Heart left ventricle (tissue), 16 donors: ENCODE results near the gene AMPD2. TPM values are rescaled to one million over a fixed set of nuclear protein-coding genes. Genes with fewer than 3 reads are reported as not detected.

Source experiments
- ATAC-seq, 4 donors: fragments of 200-7000 bp; cut with Tn5 transposase; one replicate each; pipeline ENCODE4 v1.9.1; 2020 to 2022; ENCODE audit warnings: moderate library complexity in 4 of 4, mild to moderate bottlenecking in 3 of 4, moderate number of reproducible peaks in 1 of 4
- DNase-seq, 5 donors: peaks; one replicate each; pipeline ENCODE4 v3.0.0-alpha.2; 2020
- H3K27ac ChIP-seq, 12 donors: fragments of 200-600 bp; sonication (generic) in 4 of 12; one replicate each; pipeline versions ENCODE4 v1.5.0 to v1.8.0; 2016 to 2022; ENCODE audit warnings: mild to moderate bottlenecking in 2 of 12
- H3K27me3 ChIP-seq, 9 donors: fragments of 200-600 bp; sonication (generic) in 2 of 9; one replicate each; pipeline versions ENCODE4 v1.5.1 to v1.8.0; 2016 to 2022; ENCODE audit warnings: mild to moderate bottlenecking in 3 of 9
- H3K36me3 ChIP-seq, 9 donors: fragments of 200-600 bp; sonication (generic) in 2 of 9; one replicate each; pipeline versions ENCODE4 v1.5.0 to v1.8.0; 2018 to 2022; ENCODE audit warnings: mild to moderate bottlenecking in 2 of 9
- H3K4me1 ChIP-seq, 12 donors: fragments of 200-600 bp; sonication (generic) in 4 of 12; one replicate each; pipeline versions ENCODE4 v1.5.0 to v1.8.0; 2016 to 2022; ENCODE audit warnings: mild to moderate bottlenecking in 3 of 12
- H3K4me3 ChIP-seq, 12 donors: fragments of 200-600 bp; sonication (generic) in 4 of 12; one replicate each; pipeline versions ENCODE4 v1.5.0 to v1.8.0; 2017 to 2022; ENCODE audit warnings: mild to moderate bottlenecking in 9 of 12, moderate library complexity in 4 of 12
- H3K9me3 ChIP-seq, 12 donors: fragments of 200-600 bp; sonication (generic) in 4 of 12; one replicate each; pipeline versions ENCODE4 v1.5.0 to v1.8.0; 2016 to 2022; ENCODE audit warnings: mild to moderate bottlenecking in 1 of 12
- CTCF ChIP-seq, 12 donors: fragments of 200-600 bp; sonication (generic) in 4 of 12; IDR thresholded peaks; one replicate each; pipeline versions ENCODE4 v1.5.0 to v1.8.0; 2018 to 2022; ENCODE audit warnings: antibody characterized with exemption in 12 of 12, mild to moderate bottlenecking in 5 of 12
- POLR2A ChIP-seq, 2 donors: fragments of 450-650 bp; IDR thresholded peaks; one replicate each; pipeline ENCODE4 v1.6.1; 2017; ENCODE audit warnings: antibody characterized with exemption in 2 of 2, mild to moderate bottlenecking in 2 of 2, moderate library complexity in 2 of 2
- WGBS, 4 donors: extraction: QIAGEN DNeasy Blood & Tissue Kit in 2 of 4; methylation state at CpG; one replicate each; pipeline versions ENCODE4 v1.1.5 to v1.1.7; 2013 to 2018; 5-methylcytosine and 5-hydroxymethylcytosine counted together
- intact Hi-C, 10 donors: fragments of 100-400 bp; cut with DNase I; formaldehyde crosslinking; loops; one replicate each; pipeline versions ENCODE4 v1.11.1 to v1.14.2; 2022
- polyA plus RNA-seq, 2 donors: library from polyadenylated mRNA; stranded (reverse); fragments of 200-250 nt; gene quantifications; one replicate each; pipeline ENCODE4 v1.2.3, GENCODE V29; 2013
- total RNA-seq, 9 donors: library from RNA; depleted of rRNA in 2 of 9; stranded (reverse); fragments of >200 nt in 2 of 9; fragmentation: NEBNext Ultra II Directional in 3 of 9; extraction: Animal tissue kit (Norgen Biotek cat#: 25700) in 3 of 9; gene quantifications; one replicate each; pipeline versions ENCODE4 v1.1.0 to v1.2.4, GENCODE V29; 2016 to 2023
- donor health status: ischemic (EF 13 %, LVEDD 7.1; RV severe dilation, severe dysfunction).
- donor health status: healthy with polysubstance abuse.
- donor health status: DM: no; HTN: yes; CAD: no.
- donor health status: DM: no; HTN: no; CAD: no.
- donor health status: ischemic (EF 25% LVEDD 6.9; RV normal size, moderate dysfunction).
- donor health status: ischemic (EF 25% LVEDD 5.7; RV mildly dilated, moderate dysfunction).
- donor health status: healthy.
- donor health status: DM: yes; HTN: yes; CAD: no.
- donor health status: ischemic (EF 35%, LVEDD 5.7; RV mildly dilated, moderate dysfunction).
- donor health status: nonischemic (EF 11% LVEDD 7.7; RV severe dilation, severe dysfunction).
- donor health status: DM: yes; HTN: yes; CAD: no.
- donor health status: PGD.
- donor health status: ischemic (EF 29% LVEDD 5.4; RV normal size, mild dysfunction).
- donor health status: nonischemic (EF 23%, LVEDD 6.1; RV moderate dilation, normal function).

AMPD2 gene
- total and polyA plus RNA-seq, 11 donors = 7.4 to 29.9 (median 10.0) TPM

- Histone ChIP-seq H3K36me3 (peaks cover 0 to 39% (median 24%) of the 10 kb centered on the region in 9 donors), H3K27ac (no peak overlapping the region), H3K4me1 (peaks cover 0 to 28% (median 11%) of the 10 kb centered on the region in 12 donors), H3K27me3 (no peaks in the 10 kb centered on the region), H3K9me3 (no peaks in the 10 kb centered on the region), H3K4me3 (no peak overlapping the region)
- DNase-seq (no peak), ATAC-seq (no peak)
- WGBS, 4 donors = 93 to 97% (median 95%) methylated on average over 3 to 4 of the region's 4 CpGs
- intact Hi-C loops = no loop called here
- TF ChIP-seq CTCF (IDR thresholded peaks at IDR 0.05) (no peak), POLR2A (IDR thresholded peaks at IDR 0.05) (no peak)
Measured at GRCh38 chr1:109657395-109657794, 37.8 kb downstream of the AMPD2 start.

GRCh38 chr1:109657970-109658369 is 38.3 kb downstream of the AMPD2 start:
- Histone ChIP-seq H3K27me3 (no peaks in the 10 kb centered on the region), H3K4me3 (no peak overlapping the region), H3K27ac (peak overlapping the region in 1 of 12 donors; percentile 8), H3K4me1 (peaks cover 0 to 28% (median 11%) of the 10 kb centered on the region in 12 donors), H3K36me3 (peaks cover 0 to 44% (median 24%) of the 10 kb centered on the region in 9 donors), H3K9me3 (no peaks in the 10 kb centered on the region)
- WGBS, 4 donors = 79 to 87% (median 83%) methylated on average over 7 of the region's 7 CpGs
- intact Hi-C loops = no loop called here
- TF ChIP-seq CTCF (IDR thresholded peaks at IDR 0.05) = no peak
- TF ChIP-seq POLR2A (IDR thresholded peaks at IDR 0.05) = no peak
- no peak for DNase-seq
- no peak for ATAC-seq

GRCh38 chr1:109658533-109659042 is 39.0 kb downstream of the AMPD2 start:
- Histone ChIP-seq H3K27ac (peak overlapping the region in 1 of 12 donors; percentile 8), H3K4me1 (peaks cover 0 to 28% (median 13%) of the 10 kb centered on the region in 12 donors), H3K4me3 (no peak overlapping the region), H3K27me3 (no peaks in the 10 kb centered on the region), H3K36me3 (peaks cover 0 to 44% (median 24%) of the 10 kb centered on the region in 9 donors), H3K9me3 (no peaks in the 10 kb centered on the region)
- WGBS, 4 donors = 39 to 47% (median 42%) methylated on average over 2 to 3 of the region's 3 CpGs
- DNase-seq = no peak
- TF ChIP-seq POLR2A (IDR thresholded peaks at IDR 0.05) (no peak), CTCF (IDR thresholded peaks at IDR 0.05) (no peak)
- intact Hi-C loops = no loop called here
- no peak for ATAC-seq

- H3K27me3 ChIP-seq = no peaks in the 10 kb centered on the region
- no peak for TF ChIP-seq CTCF (IDR thresholded peaks at IDR 0.05)
- H3K4me3 ChIP-seq = no peak overlapping the region
- WGBS, 4 donors = 55 to 65% (median 59%) methylated on average over 2 of the region's 2 CpGs
- no peaks in the 10 kb centered on the region for H3K9me3 ChIP-seq
- intact Hi-C loops = no loop called here
- DNase-seq (no peak), ATAC-seq (no peak)
- H3K36me3 ChIP-seq = peaks cover 0 to 44% (median 24%) of the 10 kb centered on the region in 9 donors
- no peak overlapping the region for H3K27ac ChIP-seq
- H3K4me1 ChIP-seq = peaks cover 0 to 28% (median 13%) of the 10 kb centered on the region in 12 donors
Measured at GRCh38 chr1:109659145-109659544, 39.5 kb downstream of the AMPD2 start.
